ENCODE results near the gene KRTAP13-2. TPM values are rescaled to one million over a fixed set of nuclear protein-coding genes. Genes with fewer than 3 reads are reported as not detected.

Gene KRTAP13-2
- polyA plus RNA-seq, 1 of the 3 experiments (the other 2 are of a cell fraction) = not detected

GRCh38 chr21:30395731-30396130 is 23.7 kb upstream of the KRTAP13-2 start, which contains the start of gene KRTAP13-1 (continued):
- TF ChIP-seq SMC3 (IDR thresholded peaks at IDR 0.05; ENCODE audit: low read depth, low read length) (no peak), ELF1 (IDR thresholded peaks at IDR 0.05) (no peak), TCF12 (IDR thresholded peaks at IDR 0.05) (no peak), RAD21 (IDR thresholded peaks at IDR 0.05; ENCODE audit: low read length) (no peak), CTCF (IDR thresholded peaks at IDR 0.05) (no peak), RFX5 (IDR thresholded peaks at IDR 0.05; ENCODE audit: low read length) (no peak), CHD2 (IDR thresholded peaks at IDR 0.05; ENCODE audit: low read length, partially characterized antibody) (no peak)
- TF ChIP-seq, protein P1, sequence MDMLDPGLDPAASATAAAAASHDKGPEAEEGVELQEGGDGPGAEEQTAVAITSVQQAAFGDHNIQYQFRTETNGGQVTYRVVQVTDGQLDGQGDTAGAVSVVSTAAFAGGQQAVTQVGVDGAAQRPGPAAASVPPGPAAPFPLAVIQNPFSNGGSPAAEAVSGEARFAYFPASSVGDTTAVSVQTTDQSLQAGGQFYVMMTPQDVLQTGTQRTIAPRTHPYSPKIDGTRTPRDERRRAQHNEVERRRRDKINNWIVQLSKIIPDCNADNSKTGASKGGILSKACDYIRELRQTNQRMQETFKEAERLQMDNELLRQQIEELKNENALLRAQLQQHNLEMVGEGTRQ (IDR thresholded peaks at IDR 0.05; ENCODE audit: borderline replicate concordance, low read depth, low read length) = no peak

GRCh38 chr21:30391492-30392025 is 19.5 kb upstream of the KRTAP13-2 start:
- H3K27me3 ChIP-seq (ENCODE audit: insufficient read depth) = peaks cover 9% of the 10 kb centered on the region
- H3K79me2 ChIP-seq (ENCODE audit: insufficient read depth) = no peaks in the 10 kb centered on the region
- TF ChIP-seq NFIC (IDR thresholded peaks at IDR 0.05; ENCODE audit: borderline replicate concordance) = no peak
- no peak for TF ChIP-seq ELF1 (IDR thresholded peaks at IDR 0.05)
- TF ChIP-seq, protein P2, sequence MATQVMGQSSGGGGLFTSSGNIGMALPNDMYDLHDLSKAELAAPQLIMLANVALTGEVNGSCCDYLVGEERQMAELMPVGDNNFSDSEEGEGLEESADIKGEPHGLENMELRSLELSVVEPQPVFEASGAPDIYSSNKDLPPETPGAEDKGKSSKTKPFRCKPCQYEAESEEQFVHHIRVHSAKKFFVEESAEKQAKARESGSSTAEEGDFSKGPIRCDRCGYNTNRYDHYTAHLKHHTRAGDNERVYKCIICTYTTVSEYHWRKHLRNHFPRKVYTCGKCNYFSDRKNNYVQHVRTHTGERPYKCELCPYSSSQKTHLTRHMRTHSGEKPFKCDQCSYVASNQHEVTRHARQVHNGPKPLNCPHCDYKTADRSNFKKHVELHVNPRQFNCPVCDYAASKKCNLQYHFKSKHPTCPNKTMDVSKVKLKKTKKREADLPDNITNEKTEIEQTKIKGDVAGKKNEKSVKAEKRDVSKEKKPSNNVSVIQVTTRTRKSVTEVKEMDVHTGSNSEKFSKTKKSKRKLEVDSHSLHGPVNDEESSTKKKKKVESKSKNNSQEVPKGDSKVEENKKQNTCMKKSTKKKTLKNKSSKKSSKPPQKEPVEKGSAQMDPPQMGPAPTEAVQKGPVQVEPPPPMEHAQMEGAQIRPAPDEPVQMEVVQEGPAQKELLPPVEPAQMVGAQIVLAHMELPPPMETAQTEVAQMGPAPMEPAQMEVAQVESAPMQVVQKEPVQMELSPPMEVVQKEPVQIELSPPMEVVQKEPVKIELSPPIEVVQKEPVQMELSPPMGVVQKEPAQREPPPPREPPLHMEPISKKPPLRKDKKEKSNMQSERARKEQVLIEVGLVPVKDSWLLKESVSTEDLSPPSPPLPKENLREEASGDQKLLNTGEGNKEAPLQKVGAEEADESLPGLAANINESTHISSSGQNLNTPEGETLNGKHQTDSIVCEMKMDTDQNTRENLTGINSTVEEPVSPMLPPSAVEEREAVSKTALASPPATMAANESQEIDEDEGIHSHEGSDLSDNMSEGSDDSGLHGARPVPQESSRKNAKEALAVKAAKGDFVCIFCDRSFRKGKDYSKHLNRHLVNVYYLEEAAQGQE (IDR thresholded peaks at IDR 0.05; ENCODE audit: low read depth, low read length) = no peak
- no peak for TF ChIP-seq RFX5 (IDR thresholded peaks at IDR 0.05; ENCODE audit: low read length)
- no peak for TF ChIP-seq IRF3 (IDR thresholded peaks at IDR 0.05; ENCODE audit: low read depth, low read length)
- TF ChIP-seq EP300 (IDR thresholded peaks at IDR 0.05; ENCODE audit: borderline replicate concordance in 1 of 2, low read depth in 1 of 2, low read length in 1 of 2) = no peak
- TF ChIP-seq SMC3 (IDR thresholded peaks at IDR 0.05; ENCODE audit: low read depth, low read length) = no peak
- no peak for TF ChIP-seq TAF1 (IDR thresholded peaks at IDR 0.05; ENCODE audit: borderline replicate concordance, low read depth, low read length)
- no peak for TF ChIP-seq FOSL2 (IDR thresholded peaks at IDR 0.05; ENCODE audit: borderline replicate concordance, low read depth)
- WGBS (ENCODE audit: low lambda C conversion rate) = 0% methylated on average over 2 of the region's 2 CpGs
- H3K4me2 ChIP-seq = no peak overlapping the region
- POLR2A ChIA-PET = no interaction called here
- DNase-seq = no peak
- CTCF ChIA-PET = interaction anchor here (1.1 kb wide), 1 partner anchor 18 kb away, joined by 3 read pairs; no protein-coding TSS in a partner anchor
- H3K9ac ChIP-seq = no peak overlapping the region
- no peaks in the 10 kb centered on the region for H3K36me3 ChIP-seq (replicated peaks in 1 of 2; ENCODE audit: control insufficient read depth in 1 of 2, insufficient read depth in 2 of 2, low read length in 1 of 2)
- no peaks in the 10 kb centered on the region for H3K9me2 ChIP-seq
- H4K20me1 ChIP-seq (ENCODE audit: insufficient read depth) = no peaks in the 10 kb centered on the region
- no peaks in the 10 kb centered on the region for H3K9me3 ChIP-seq
- H3F3A ChIP-seq (replicated peaks; ENCODE audit: insufficient read depth) = no peaks in the 10 kb centered on the region
- H3K4me1 ChIP-seq (ENCODE audit: control insufficient read depth in 1 of 2, insufficient read depth in 2 of 2, low read depth in 1 of 2, low read length in 1 of 2) = no peaks in the 10 kb centered on the region
- no peak overlapping the region for H3K27ac ChIP-seq (ENCODE audit: low read depth in 2 of 2, low read length in 1 of 2)
- no peak overlapping the region for H3K4me3 ChIP-seq (ENCODE audit: low read depth in 2 of 2, low read length in 1 of 2)
- H2AFZ ChIP-seq (ENCODE audit: low read depth) = no peak overlapping the region
